HK-2 (cell line): ENCODE results near the gene ABHD4.
A peak's percentile ranks its signal among the peaks of the same experiment; 100 is the strongest.
"Not testable (repeated sequence)": the region's sequence is repeated elsewhere in the genome, so short reads cannot be mapped to it uniquely, and the experiment has no call there.

Source experiments
- DNase-seq: peaks from one replicate; pipeline ENCODE4 v3.0.0-alpha.2; 2018; ENCODE audit not compliant: unreplicated experiment

Gene ABHD4

GRCh38 chr14:22627506-22628263 is 29.6 kb downstream of the ABHD4 start:
- DNase-seq = no peak

GRCh38 chr14:22629361-22629760 is 31.3 kb downstream of the ABHD4 start:
- no peak for DNase-seq

- no peak for DNase-seq
Observed at GRCh38 chr14:22630066-22630465, 32.0 kb downstream of the ABHD4 start.

GRCh38 chr14:22630486-22630885 is 32.4 kb downstream of the ABHD4 start:
- DNase-seq = no peak

- no peak for DNase-seq
Observed at GRCh38 chr14:22634233-22634900, 36.3 kb downstream of the ABHD4 start.

- not testable (repeated sequence) for DNase-seq
Observed at GRCh38 chr14:22635980-22636379, 37.9 kb downstream of the ABHD4 start.

- no peak for DNase-seq
Observed at GRCh38 chr14:22640192-22640591, 42.1 kb downstream of the ABHD4 start.

GRCh38 chr14:22641846-22642245 is 43.7 kb downstream of the ABHD4 start:
- no peak for DNase-seq

GRCh38 chr14:22644305-22644635 is 46.2 kb downstream of the ABHD4 start, which contains the start of gene OR6J1:
OR6J1 (minus strand) TSS chr14:22644352; CDS start chr14:22634811, 9,541 bp downstream.
- DNase-seq = no peak

GRCh38 chr14:22646570-22647254 is 48.6 kb downstream of the ABHD4 start:
- no peak for DNase-seq

GRCh38 chr14:22648506-22648905 is 50.4 kb downstream of the ABHD4 start:
- DNase-seq = no peak

- DNase-seq = no peak
Observed at GRCh38 chr14:22650046-22650739, 52.1 kb downstream of the ABHD4 start.

GRCh38 chr14:22650960-22651521 is 52.9 kb downstream of the ABHD4 start:
- peak; percentile 24 for DNase-seq

- DNase-seq = no peak
Observed at GRCh38 chr14:22651586-22651985, 53.5 kb downstream of the ABHD4 start.

- DNase-seq = peak; percentile 63
Observed at GRCh38 chr14:22653012-22653621, 55.0 kb downstream of the ABHD4 start.

GRCh38 chr14:22656226-22656625 is 58.1 kb downstream of the ABHD4 start:
- DNase-seq = no peak

- peak; percentile 58 for DNase-seq
Observed at GRCh38 chr14:22656945-22657731, 59.0 kb downstream of the ABHD4 start.

GRCh38 chr14:22657861-22658260 is 59.8 kb downstream of the ABHD4 start:
- DNase-seq = no peak

GRCh38 chr14:22658946-22659345 is 60.8 kb downstream of the ABHD4 start:
- DNase-seq = no peak

GRCh38 chr14:22660654-22661053 is 62.6 kb downstream of the ABHD4 start:
- no peak for DNase-seq
